Nephron progenitor cell (in vitro differentiated cells): Measurements from ENCODE around the gene ASPSCR1.

Experiments used
- DNase-seq: peaks from one replicate; pipeline ENCODE4 v3.0.0; 2021
- H3K27ac Mint-ChIP-seq: 2 replicates; pipeline ENCODE4 v1.8.0; 2021; ENCODE audit warnings: mild to moderate bottlenecking, moderate library complexity, mixed read lengths
- H3K27me3 Mint-ChIP-seq: 2 replicates; pipeline ENCODE4 v1.8.0; 2021; ENCODE audit warnings: mild to moderate bottlenecking, low read depth, mixed read lengths; ENCODE audit not compliant: poor library complexity
- H3K36me3 Mint-ChIP-seq: 2 replicates; pipeline ENCODE4 v1.8.0; 2021; ENCODE audit warnings: low read depth, mixed read lengths
- H3K4me1 Mint-ChIP-seq: 2 replicates; pipeline ENCODE4 v1.8.0; 2021; ENCODE audit warnings: mixed read lengths
- H3K4me3 Mint-ChIP-seq: 2 replicates; pipeline ENCODE4 v1.8.0; 2021; ENCODE audit warnings: mild to moderate bottlenecking, moderate library complexity, mixed read lengths
- H3K9me3 Mint-ChIP-seq: 2 replicates; pipeline ENCODE4 v1.8.0; 2021; ENCODE audit warnings: mild to moderate bottlenecking, moderate library complexity, mixed read lengths
- TF ChIP-seq, protein P1 (sequence below): fragments of 200-600 bp; sonication (generic); IDR thresholded peaks from 2 replicates; pipeline ENCODE4 v1.5.0; 2021; ENCODE audit warnings: antibody characterized with exemption

Gene ASPSCR1

DNA sequence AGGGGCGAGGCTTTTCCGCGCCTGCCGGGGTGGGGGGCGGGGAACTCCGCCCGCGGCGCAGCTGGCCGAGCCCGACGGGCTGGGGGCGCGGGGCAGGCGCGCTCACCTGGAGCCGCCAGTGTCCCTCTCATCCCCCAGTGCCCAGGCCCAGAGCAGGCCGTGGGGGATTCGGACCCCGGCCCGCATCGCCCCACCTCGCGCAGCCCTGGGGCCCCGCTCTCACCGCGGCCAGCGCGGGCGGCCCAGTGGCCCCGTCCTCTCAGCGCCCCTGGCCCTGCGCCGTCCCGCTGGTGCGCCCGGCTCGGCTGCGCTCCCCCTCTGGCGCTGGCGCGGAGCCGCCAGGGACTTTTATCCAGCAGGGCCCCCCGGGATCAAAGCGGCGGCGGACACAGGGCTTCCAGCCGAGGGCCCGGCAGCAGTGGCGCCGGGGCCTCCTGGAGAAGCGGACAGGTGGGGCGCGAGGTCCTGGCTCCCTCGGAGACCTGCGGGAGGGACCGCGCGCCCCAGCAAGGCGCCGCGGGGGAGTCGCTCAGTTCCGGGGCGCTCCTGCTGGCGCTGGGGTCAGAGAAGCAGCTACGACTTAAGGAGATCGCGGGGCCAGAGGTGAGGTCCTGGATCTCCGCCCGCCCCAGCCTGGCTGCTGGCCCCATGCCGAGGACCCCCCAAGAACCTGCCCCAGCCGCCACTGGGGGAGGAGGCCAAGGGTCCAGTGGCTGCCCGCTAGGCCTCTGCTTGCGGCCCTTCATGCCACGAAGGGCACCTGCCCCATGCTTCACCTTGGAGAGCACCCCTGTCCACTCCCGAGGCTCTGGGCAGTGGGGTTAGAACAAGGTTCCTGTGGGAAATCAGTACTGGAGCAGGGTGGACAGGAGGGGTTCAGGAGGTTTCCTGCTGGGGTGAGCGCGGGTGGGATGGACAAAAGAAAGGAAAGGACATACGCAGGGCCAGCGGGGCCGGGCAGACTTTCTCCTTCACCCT lies 15.6 kb upstream of the ASPSCR1 start:
- Mint-ChIP-seq H3K27ac (no peak overlapping the region), H3K9me3 (no peaks in the 10 kb centered on the region), H3K4me1 (peaks cover 43% of the 10 kb centered on the region), H3K36me3 (no peaks in the 10 kb centered on the region), H3K27me3 (peaks cover 30% of the 10 kb centered on the region), H3K4me3 (peak overlapping the region; percentile 69)
- TF ChIP-seq, protein P1, sequence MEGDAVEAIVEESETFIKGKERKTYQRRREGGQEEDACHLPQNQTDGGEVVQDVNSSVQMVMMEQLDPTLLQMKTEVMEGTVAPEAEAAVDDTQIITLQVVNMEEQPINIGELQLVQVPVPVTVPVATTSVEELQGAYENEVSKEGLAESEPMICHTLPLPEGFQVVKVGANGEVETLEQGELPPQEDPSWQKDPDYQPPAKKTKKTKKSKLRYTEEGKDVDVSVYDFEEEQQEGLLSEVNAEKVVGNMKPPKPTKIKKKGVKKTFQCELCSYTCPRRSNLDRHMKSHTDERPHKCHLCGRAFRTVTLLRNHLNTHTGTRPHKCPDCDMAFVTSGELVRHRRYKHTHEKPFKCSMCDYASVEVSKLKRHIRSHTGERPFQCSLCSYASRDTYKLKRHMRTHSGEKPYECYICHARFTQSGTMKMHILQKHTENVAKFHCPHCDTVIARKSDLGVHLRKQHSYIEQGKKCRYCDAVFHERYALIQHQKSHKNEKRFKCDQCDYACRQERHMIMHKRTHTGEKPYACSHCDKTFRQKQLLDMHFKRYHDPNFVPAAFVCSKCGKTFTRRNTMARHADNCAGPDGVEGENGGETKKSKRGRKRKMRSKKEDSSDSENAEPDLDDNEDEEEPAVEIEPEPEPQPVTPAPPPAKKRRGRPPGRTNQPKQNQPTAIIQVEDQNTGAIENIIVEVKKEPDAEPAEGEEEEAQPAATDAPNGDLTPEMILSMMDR: no peak
- peak; percentile 50 for DNase-seq

DNA sequence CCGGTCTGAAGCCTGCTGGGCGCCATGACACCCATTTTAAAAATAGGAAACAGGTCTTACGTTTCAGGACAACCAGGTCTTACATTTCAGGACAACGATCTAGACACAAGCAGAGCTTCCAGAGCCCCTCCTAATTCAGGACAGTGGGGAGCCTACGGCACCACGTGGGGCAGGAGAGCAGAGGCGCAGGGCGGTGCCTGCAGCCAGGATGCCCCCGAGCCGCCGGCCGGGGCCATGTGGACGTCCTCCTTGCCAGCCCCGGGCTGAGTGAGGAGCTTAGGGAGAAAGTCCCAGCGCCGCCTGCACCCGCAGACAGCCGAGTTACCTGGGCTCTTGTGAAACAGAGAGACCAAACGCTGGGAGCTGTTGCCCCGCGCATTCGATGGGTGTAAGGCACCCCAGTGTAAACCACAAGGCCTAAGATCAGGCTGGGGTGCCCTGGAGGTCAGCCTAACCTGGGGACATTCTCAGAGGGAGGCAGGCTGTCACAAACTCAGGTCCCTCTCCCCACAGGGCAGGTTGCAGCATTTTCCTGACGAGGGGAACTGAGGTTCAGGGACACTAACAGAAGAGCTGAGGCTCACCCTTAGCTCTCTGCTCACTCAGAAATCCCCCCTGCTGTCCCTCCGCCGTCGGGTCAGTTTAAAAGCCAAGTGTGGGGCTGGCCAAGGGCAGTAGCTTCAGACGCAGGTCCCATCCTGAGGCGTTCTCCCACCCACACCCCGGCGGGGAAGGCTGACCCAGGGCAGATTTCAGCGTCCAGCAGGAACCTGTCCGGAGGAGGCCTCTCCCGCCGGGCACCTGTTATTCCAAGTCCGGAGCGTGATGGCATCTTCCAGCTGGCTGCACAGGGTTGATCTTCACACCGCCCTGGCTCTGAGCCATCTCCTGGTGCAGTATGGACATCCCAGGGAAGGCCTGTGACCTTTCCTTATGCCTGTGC lies 14.7 kb upstream of the ASPSCR1 start:
- no peak overlapping the region for H3K27ac Mint-ChIP-seq
- peaks cover 30% of the 10 kb centered on the region for H3K27me3 Mint-ChIP-seq
- H3K36me3 Mint-ChIP-seq: no peaks in the 10 kb centered on the region
- TF ChIP-seq, protein P1: no peak
- H3K4me3 Mint-ChIP-seq: peak overlapping the region; percentile 69
- DNase-seq: no peak
- H3K4me1 Mint-ChIP-seq: peaks cover 37% of the 10 kb centered on the region
- H3K9me3 Mint-ChIP-seq: no peaks in the 10 kb centered on the region

DNA sequence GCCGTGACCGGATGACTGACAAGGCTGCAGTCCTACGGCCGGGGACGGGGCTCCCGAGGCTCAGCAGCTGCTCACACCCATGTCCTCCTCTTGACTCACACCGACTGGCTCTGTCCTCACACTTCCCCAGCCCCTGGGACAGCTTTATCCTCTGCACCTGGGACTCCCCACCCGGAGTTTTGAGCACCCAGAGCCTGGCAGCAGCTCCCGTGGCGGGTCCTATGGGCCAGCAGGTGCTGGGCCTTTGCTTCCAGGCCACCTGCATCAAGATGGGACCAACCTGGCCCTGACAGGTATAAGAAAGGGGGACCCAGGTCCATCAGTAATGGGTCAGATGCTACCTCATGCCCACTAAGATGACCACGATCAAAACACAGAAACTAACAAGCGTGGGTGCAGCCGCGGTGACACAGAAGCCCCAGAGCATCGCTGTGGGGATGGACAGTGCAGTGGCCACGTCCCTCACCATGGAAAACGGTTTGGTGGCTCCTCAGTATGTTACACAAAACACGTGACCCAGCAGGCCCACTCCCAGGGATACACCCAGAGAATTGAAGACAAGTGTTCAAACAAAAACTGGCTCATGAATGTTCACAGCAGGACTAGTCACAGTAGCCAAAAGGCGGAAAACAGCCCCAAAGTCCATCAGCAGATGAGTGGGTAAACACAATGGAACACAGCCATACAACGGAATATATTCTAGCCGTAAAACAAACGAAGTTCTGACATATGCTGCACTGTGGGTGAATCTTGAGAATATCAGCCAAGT lies 13.2 kb upstream of the ASPSCR1 start:
- Mint-ChIP-seq H3K9me3 (no peaks in the 10 kb centered on the region), H3K27me3 (peaks cover 25% of the 10 kb centered on the region), H3K4me3 (no peak overlapping the region), H3K4me1 (peaks cover 44% of the 10 kb centered on the region), H3K36me3 (no peaks in the 10 kb centered on the region), H3K27ac (no peak overlapping the region)
- no peak for DNase-seq
- TF ChIP-seq, protein P1: no peak

DNA sequence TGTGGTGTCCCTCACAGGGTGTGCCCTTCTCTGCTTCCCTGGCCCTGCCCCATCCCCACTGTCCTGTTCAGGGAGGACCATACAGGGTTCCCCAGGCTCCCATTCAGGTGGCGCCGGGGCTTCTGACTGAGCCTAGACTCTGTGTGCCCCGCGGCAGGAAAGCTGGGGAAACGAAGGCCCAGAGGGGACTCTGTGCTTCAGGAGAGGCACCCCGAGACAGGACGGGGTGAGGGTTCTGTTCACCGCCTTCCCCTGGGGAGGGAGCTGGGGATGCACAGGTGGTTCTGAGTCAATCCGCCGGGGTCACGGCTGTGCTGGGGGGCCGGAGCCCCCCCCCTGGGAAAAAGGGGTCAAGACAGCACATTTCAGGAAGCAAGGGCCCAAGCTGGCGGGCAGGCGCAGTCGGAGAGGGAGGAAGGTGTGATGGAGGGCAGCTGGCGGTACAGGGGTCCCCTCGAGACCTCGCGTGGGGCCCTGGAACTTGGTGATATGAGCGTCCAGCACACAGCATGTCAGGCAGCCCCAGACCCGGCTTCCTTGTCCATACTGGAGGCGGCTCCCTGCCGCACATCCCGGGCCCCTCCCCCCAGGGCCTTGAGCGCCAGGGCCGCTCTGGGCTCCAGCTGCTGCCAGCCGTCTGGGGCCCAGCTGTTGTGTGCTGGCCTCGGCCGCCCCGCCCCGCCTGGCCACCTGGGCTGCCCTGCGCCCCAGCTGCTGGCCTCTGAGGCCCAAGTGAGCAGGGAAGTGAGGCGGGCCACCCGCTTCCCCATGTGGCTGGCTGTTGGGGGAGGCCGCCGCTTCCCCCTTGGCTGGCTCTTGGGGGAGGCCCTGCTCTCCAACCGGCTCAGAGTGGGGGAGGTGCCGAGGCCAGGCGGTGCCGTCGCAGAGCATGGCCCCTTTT lies 10.8 kb upstream of the ASPSCR1 start:
- peaks cover 50% of the 10 kb centered on the region for H3K4me1 Mint-ChIP-seq
- H3K27ac Mint-ChIP-seq: no peak overlapping the region
- TF ChIP-seq, protein P1: no peak
- H3K27me3 Mint-ChIP-seq: peaks cover 33% of the 10 kb centered on the region
- peak; percentile 69 for DNase-seq
- H3K4me3 Mint-ChIP-seq: no peak overlapping the region
- H3K36me3 Mint-ChIP-seq: no peaks in the 10 kb centered on the region
- H3K9me3 Mint-ChIP-seq: peaks cover 2% of the 10 kb centered on the region

DNA sequence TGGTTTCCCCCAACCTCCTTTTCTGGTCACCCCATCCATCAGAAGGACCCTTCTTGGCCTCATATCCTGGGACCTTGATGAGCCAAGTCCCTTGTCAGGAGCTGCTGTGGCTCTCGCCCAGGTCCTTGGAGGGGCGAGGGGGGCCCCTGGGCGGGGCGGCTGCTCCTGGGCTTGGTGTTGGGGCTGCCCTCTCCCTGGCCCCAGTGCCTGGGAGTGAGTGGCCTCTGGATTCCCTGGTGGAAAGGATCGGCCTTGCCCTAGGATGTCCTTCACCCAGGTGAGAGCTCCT lies 10.2 kb upstream of the ASPSCR1 start:
- Mint-ChIP-seq H3K9me3 (peaks cover 5% of the 10 kb centered on the region), H3K36me3 (peaks cover 2% of the 10 kb centered on the region), H3K27me3 (peaks cover 31% of the 10 kb centered on the region), H3K4me3 (no peak overlapping the region), H3K4me1 (peaks cover 48% of the 10 kb centered on the region), H3K27ac (no peak overlapping the region)
- TF ChIP-seq, protein P1: no peak
- DNase-seq: no peak
